Loucy (cell line): Measurements from ENCODE around the gene RIPOR3.

Experiments
- CTCF ChIP-seq: fragments of 200-600 bp; sonication (generic); conservative IDR thresholded peaks from 2 replicates; pipeline ENCODE4 v1.5.1; 2014; ENCODE audit warnings: mild to moderate bottlenecking, antibody characterized with exemption, low read length
- EZH2phosphoT487 ChIP-seq: fragments of 200-600 bp; IDR thresholded peaks from 2 replicates; pipeline ENCODE4 v1.6.1; 2018; ENCODE audit warnings: antibody characterized with exemption, mild to moderate bottlenecking, moderate library complexity, borderline replicate concordance

- TF ChIP-seq CTCF = no peak
- no peak for TF ChIP-seq EZH2phosphoT487
These were observed 93.3 kb downstream of the RIPOR3 start for GRCh38 chr20:50598074-50598473.
